T-helper 1 cell treated with Interleukin-12 subunit alpha and Interleukin-12 subunit beta and Interleukin-4 antibody, amounts not matched to agents 30 μg/mL and 1 μg/mL, for 36 hours (primary cell): ENCODE measurements around the gene PODN.

Experiments used
- H3K27ac Mint-ChIP-seq: one replicate; pipeline ENCODE4 v1.8.0; 2021; ENCODE audit warnings: mild to moderate bottlenecking, mixed read lengths
- H3K27me3 Mint-ChIP-seq: one replicate; pipeline ENCODE4 v1.8.0; 2021; ENCODE audit warnings: low read depth, mixed read lengths
- H3K36me3 Mint-ChIP-seq: one replicate; pipeline ENCODE4 v1.8.0; 2021; ENCODE audit warnings: low read depth, mixed read lengths
- H3K4me1 Mint-ChIP-seq: one replicate; pipeline ENCODE4 v1.8.0; 2021; ENCODE audit warnings: low read depth, mixed read lengths
- H3K4me3 Mint-ChIP-seq: one replicate; pipeline ENCODE4 v1.8.0; 2021; ENCODE audit warnings: mild to moderate bottlenecking, moderate library complexity, mixed read lengths
- H3K9me3 Mint-ChIP-seq: one replicate; pipeline ENCODE4 v1.8.0; 2021; ENCODE audit warnings: mixed read lengths

Gene PODN

DNA sequence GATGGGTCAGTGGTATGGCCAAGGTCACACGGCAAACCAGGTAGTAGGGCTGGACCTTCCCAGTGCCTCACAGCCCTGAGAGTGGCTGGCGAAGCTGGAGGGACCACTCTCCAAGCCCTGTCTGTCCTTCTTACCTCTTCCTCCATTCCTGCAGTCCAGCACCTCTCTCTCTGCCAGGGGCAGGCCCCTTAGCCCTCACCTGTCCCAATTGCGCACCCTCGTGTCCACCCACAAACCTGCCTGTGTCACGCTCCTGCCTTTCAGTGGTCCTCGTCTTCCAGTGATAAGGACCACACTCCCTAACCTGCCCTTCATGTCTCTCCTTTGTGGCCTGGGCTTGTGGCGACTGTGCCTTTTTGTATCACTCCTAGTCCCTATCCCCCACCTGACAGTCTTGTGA lies 3.4 kb downstream of the PODN start:
- H3K9me3 Mint-ChIP-seq, result no peaks in the 10 kb centered on the region
- H3K36me3 Mint-ChIP-seq, result no peaks in the 10 kb centered on the region
- peaks cover 42% of the 10 kb centered on the region for H3K27me3 Mint-ChIP-seq
- H3K4me1 Mint-ChIP-seq, result no peaks in the 10 kb centered on the region
- no peak overlapping the region for H3K4me3 Mint-ChIP-seq
- no peak overlapping the region for H3K27ac Mint-ChIP-seq

DNA sequence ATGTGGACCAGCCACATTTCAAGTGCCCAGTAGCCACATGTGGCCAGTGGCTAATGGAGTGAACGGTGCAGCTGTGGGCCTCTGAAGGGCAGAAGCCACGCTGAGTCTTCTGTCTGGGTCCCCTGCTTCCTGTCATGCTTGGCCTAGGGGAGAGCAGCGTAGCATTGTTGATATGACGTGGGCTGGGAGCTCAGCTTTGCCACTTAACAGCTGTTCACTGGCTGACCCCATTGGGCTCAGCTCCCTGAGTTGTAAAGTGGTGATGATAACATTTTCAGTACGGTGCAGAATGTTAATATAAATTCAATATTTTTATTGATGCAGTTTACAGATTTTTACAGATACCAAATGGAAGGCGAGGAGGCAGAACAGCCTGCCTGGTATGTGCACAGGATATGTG lies 4.5 kb downstream of the PODN start:
- no peak overlapping the region for H3K4me3 Mint-ChIP-seq
- no peaks in the 10 kb centered on the region for H3K4me1 Mint-ChIP-seq
- no peak overlapping the region for H3K27ac Mint-ChIP-seq
- no peaks in the 10 kb centered on the region for H3K9me3 Mint-ChIP-seq
- H3K36me3 Mint-ChIP-seq, result no peaks in the 10 kb centered on the region
- peaks cover 31% of the 10 kb centered on the region for H3K27me3 Mint-ChIP-seq

DNA sequence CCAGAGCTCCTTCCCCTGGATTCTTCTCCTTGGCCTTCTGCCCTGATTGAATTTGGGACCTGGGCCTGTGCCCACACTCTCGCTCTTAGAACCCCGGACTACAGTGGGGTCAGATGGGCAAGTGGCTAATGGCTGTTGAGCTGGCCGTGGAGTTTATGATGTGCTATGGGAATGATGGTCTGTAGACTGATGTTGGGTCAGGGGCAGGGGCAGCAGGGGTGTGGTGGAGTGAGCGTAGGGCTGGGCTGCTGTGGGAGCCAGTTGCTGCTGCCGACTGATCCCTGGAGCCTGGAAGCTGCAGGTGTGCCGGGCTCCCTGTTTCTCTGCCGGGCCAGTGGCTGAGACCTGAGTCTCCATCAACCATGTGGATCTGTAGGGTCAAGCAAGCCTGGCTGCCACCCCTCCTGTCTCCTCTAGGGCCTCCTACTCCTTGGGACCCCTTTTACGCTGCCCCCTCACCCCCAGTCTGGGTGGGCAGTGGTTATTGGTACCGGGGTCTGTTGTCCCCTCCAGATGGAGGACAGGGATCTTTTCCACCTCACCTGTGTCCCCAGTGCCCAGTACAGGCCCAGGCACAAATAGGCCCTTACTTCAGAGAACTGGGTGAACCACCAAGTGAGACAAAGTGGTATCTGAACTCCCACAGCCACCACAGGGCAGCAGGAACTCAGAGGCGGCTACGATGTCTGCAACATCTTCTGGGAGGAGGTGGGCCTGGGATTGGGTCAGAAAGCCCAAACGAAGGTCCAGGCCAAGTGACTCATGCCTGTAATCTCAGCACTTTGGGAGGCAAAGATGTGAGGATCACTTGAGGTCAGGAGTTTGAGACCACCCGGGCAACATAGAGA lies 5.1 kb downstream of the PODN start:
- H3K27ac Mint-ChIP-seq, result no peak overlapping the region
- no peaks in the 10 kb centered on the region for H3K36me3 Mint-ChIP-seq
- no peaks in the 10 kb centered on the region for H3K9me3 Mint-ChIP-seq
- no peak overlapping the region for H3K4me3 Mint-ChIP-seq
- H3K4me1 Mint-ChIP-seq, result no peaks in the 10 kb centered on the region
- H3K27me3 Mint-ChIP-seq, result peaks cover 30% of the 10 kb centered on the region

DNA sequence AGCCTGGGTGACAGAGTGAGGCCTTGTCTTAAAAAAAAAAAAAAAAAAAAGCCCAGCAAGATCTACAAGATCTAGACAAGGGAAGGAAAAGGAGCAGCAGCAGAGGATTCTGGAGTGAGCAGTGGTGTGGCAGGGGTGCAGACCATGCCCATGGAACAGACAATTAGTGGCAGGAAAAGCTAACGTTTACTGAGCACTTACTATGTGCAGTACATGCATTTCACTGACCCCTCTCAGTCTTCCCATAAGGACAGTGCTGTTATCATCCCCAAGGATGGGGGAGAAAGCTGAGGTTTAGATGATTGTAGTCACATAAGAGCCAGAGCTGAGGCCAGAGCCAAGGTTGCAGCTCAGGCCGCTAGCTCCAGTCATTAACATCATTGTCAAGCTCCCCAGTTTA lies 5.9 kb downstream of the PODN start:
- Mint-ChIP-seq H3K27ac (no peak overlapping the region), H3K4me1 (no peaks in the 10 kb centered on the region), H3K9me3 (no peaks in the 10 kb centered on the region), H3K4me3 (no peak overlapping the region), H3K36me3 (no peaks in the 10 kb centered on the region), H3K27me3 (peaks cover 25% of the 10 kb centered on the region)

DNA sequence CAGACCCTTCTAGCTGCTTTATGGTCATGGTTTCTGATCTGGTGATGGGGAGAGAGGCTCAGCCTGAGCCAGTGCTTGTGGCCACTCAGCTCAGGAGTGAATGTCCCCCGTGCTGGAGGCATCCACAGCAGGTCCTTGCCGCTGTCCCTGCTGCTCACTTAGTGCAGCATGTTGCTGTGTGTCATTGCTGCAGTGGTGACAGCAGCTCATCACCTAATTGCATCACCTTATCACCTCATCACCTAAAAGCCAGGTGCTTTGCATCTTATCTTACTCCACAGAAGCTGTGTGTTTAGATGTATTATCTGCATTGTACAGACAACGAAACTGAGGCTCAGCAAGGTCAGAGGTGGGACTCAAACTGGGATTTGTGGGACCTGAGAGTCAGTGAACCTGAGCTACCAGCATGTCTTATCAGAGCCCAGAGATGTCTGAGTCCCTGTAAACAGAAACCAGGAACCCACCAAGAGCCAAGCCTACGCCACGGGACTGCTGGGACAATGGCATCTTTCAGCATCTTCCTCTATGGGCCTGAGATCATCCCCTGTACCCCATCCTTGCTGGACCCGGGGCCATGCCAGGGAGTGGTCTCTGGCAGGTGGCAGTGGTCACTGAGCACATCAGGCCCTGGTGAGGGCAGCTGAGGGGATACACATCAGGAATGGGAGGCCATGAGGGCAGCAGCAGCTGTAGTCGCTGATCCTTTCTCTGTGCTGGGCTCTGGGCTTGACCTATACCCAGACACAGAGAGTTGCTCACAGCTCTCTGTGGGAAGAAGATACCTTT lies 6.5 kb downstream of the PODN start:
- Mint-ChIP-seq H3K27me3 (peaks cover 19% of the 10 kb centered on the region), H3K4me1 (no peaks in the 10 kb centered on the region), H3K27ac (no peak overlapping the region), H3K9me3 (no peaks in the 10 kb centered on the region), H3K4me3 (no peak overlapping the region), H3K36me3 (no peaks in the 10 kb centered on the region)

DNA sequence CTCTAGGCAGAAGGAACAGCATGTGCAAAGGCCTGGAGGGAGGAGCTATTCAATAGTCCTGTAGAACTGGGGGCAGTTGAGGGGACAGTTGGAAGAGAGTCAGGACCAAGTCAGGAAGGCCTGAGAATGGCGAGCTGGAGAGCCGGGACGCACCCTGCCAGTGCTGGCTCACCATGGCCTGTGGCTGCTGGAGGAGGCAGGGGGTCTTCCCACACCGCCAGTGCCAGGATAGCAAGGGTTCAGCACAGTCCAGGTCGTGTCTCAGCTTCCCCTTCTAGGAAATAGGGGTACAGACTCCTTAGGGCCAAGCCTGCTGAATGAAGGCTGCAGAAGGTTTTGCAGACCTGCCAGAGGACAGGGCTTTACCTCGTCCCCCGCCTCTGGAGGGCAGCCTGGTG lies 7.3 kb downstream of the PODN start:
- Mint-ChIP-seq H3K27me3 (peaks cover 12% of the 10 kb centered on the region), H3K36me3 (no peaks in the 10 kb centered on the region), H3K4me1 (no peaks in the 10 kb centered on the region), H3K27ac (no peak overlapping the region), H3K9me3 (no peaks in the 10 kb centered on the region), H3K4me3 (no peak overlapping the region)

DNA sequence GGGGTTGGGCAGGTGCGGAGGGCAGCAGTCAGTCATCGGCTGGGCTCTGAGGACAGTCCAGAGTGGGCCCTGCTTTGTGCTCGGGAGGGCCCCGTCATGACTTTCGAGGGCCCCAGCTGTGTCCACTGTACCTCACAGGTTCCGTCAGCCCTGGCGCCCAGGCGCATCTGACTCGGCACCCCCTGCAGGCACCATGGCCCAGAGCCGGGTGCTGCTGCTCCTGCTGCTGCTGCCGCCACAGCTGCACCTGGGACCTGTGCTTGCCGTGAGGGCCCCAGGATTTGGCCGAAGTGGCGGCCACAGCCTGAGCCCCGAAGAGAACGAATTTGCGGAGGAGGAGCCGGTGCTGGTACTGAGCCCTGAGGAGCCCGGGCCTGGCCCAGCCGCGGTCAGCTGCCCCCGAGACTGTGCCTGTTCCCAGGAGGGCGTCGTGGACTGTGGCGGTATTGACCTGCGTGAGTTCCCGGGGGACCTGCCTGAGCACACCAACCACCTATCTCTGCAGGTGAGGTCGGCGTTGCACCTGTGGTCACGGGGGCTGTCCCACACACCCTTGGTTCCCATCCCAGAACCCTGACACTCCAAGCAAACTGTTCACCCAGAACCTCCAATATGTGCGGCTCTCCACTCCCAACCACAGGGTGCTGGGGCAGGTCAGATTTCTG lies 7.8 kb downstream of the PODN start:
- no peaks in the 10 kb centered on the region for H3K9me3 Mint-ChIP-seq
- H3K27ac Mint-ChIP-seq, result no peak overlapping the region
- H3K27me3 Mint-ChIP-seq, result peaks cover 8% of the 10 kb centered on the region
- no peaks in the 10 kb centered on the region for H3K36me3 Mint-ChIP-seq
- no peak overlapping the region for H3K4me3 Mint-ChIP-seq
- H3K4me1 Mint-ChIP-seq, result no peaks in the 10 kb centered on the region

DNA sequence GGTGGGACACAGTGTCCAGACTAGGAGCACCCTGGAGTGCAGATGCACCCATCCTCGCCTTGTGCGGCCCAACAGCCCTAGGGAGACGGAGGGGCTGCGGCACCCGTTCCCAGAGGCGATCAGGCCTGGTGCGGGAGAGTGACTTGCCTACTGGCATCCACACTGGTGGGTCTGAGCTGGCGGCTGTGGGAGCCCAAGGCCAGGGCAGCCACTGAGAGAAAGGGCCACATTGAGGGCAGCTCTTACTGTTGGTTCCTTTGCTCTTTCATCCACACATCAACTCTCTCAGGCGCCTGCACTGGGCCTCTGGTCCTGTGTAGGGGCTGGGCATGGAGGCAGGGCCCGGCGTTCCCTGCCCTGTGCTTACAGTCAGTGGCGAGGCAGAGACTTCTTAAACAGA lies 8.6 kb downstream of the PODN start:
- H3K27me3 Mint-ChIP-seq, result peaks cover 1% of the 10 kb centered on the region
- no peaks in the 10 kb centered on the region for H3K4me1 Mint-ChIP-seq
- no peak overlapping the region for H3K27ac Mint-ChIP-seq
- no peaks in the 10 kb centered on the region for H3K9me3 Mint-ChIP-seq
- no peak overlapping the region for H3K4me3 Mint-ChIP-seq
- H3K36me3 Mint-ChIP-seq, result no peaks in the 10 kb centered on the region

DNA sequence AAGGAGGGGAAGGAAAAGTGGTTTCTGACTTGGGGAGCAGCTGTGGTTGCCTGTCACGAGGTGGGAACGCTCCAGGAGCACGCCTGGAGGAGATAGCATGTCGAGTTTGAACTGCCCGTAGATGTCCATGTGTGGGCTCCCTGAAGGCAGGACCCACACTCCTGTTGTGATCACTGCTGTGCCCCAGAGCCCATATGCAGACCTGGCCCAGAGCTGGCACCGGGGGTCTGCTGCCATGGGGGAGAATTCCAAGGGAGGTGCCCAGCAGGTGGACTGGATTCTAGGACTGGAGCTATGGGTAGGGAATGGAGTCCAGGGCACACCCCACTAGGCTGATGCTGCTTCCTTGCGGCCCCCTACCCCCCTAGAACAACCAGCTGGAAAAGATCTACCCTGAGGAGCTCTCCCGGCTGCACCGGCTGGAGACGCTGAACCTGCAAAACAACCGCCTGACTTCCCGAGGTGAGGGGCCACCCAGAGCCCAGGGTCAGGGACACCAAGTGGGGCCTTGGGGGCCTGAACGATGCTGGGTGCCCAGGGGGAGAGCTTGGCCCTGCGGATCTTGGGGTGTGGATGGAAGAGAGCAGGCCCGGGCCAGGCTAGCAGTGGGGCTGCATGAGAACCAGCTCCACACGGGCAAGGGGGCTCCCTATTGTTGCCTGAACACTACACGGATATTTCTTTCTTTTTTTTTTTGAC lies 9.3 kb downstream of the PODN start:
- H3K36me3 Mint-ChIP-seq, result no peaks in the 10 kb centered on the region
- H3K4me3 Mint-ChIP-seq, result no peak overlapping the region
- no peaks in the 10 kb centered on the region for H3K4me1 Mint-ChIP-seq
- H3K27me3 Mint-ChIP-seq, result no peaks in the 10 kb centered on the region
- H3K9me3 Mint-ChIP-seq, result no peaks in the 10 kb centered on the region
- H3K27ac Mint-ChIP-seq, result no peak overlapping the region

DNA sequence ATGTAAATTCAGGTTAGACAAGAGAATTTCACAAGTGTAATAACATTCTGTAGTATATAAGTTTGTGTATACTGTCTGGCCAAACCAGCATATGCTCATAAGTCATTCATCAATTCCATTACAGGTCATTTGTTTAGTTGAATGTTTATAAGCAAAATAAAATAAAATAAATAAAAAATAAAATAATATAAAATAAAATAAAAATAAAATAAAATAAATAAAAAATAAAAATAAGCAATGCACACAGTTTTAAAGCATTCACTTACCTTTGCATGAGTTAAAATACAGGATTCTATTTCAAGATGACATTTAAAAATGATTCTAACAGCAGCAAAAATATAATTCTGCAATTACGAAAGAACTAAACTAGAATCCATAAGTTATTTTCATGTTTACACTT lies 9.9 kb downstream of the PODN start:
- no peak overlapping the region for H3K27ac Mint-ChIP-seq
- no peaks in the 10 kb centered on the region for H3K4me1 Mint-ChIP-seq
- H3K4me3 Mint-ChIP-seq, result no peak overlapping the region
- no peaks in the 10 kb centered on the region for H3K9me3 Mint-ChIP-seq
- no peaks in the 10 kb centered on the region for H3K27me3 Mint-ChIP-seq
- no peaks in the 10 kb centered on the region for H3K36me3 Mint-ChIP-seq

DNA sequence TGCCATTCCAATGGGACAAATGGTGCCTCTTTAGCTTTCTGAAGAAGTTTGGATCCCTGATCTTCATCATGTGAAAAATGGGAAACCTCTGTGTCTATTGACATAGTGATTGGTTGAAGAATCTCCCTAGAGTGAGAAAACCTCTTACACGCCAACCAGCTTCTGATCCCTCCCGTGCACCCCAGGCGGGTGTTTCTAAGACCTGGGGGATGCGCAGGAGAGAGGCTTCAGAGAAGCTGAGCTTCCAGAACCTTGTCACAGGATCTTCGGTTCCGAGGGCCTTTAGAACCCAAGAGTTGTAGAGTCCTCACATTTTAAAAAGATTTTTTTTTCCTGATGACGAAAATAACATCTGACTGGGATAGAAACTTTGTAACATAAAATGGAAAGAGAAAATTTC lies 11.3 kb downstream of the PODN start:
- Mint-ChIP-seq H3K27me3 (no peaks in the 10 kb centered on the region), H3K4me3 (no peak overlapping the region), H3K36me3 (no peaks in the 10 kb centered on the region), H3K4me1 (no peaks in the 10 kb centered on the region), H3K9me3 (no peaks in the 10 kb centered on the region), H3K27ac (no peak overlapping the region)

DNA sequence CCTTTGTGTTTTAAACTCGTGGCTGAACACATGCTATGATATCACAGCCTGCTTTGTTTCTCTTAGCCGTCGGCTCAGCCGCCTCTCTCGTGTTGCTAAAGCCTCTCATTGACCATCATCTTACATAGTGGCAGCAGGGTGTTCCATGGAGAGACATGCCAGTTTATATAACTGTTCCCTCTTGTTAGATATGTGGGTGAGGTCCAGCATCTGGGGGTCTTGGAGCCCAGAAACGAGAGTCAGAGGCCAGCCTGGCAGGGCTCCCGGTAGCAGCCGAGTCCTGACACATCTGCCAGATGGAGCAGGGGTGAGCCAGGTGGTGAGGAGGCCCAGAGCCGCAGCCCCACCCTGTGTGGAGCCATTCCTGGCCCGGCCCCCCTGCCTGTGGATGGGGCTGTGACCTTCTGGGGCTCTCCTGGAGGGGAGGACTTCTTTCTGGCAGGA lies 11.9 kb downstream of the PODN start:
- Mint-ChIP-seq H3K36me3 (no peaks in the 10 kb centered on the region), H3K9me3 (no peaks in the 10 kb centered on the region), H3K27ac (no peak overlapping the region), H3K27me3 (no peaks in the 10 kb centered on the region), H3K4me1 (no peaks in the 10 kb centered on the region), H3K4me3 (no peak overlapping the region)

DNA sequence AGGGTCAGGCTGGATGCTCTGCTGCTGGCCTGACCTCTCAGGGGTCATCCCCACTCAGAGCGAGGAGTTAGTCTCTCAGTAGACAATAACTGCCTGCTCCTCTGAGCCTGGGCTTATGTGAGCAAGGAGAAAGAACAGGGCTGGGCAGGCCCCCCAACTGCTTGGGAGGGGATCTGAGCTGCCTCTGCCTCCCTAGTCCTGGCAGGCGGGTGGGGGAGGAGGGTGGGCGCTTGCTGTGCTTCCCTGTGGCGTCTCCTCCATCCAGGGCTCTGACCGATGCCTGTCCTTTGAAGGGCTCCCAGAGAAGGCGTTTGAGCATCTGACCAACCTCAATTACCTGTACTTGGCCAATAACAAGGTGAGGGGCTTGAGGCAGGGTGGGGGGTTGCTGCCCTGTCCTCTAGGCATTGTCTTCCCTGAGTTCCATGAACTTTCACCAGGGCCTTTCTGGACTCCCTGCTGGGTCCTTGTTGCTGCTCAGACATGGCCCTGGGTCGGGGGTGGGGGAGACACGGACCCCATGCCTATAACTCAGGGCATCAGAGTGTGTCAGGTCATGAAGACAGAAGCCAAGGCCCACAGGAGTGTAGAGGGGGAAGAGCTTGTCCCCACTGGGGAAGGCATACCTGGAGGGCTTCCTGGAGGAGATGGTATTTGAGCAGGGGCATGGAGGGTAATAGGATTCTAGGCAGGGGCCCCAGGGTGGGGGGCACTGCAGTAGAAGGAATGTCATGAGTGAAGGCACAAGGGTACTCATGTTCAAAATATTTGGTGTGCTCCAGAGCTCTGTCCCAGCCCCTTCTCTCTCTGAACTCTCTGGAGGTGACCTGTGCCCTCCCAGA lies 12.5 kb downstream of the PODN start:
- no peaks in the 10 kb centered on the region for H3K27me3 Mint-ChIP-seq
- no peaks in the 10 kb centered on the region for H3K4me1 Mint-ChIP-seq
- H3K27ac Mint-ChIP-seq, result no peak overlapping the region
- no peaks in the 10 kb centered on the region for H3K36me3 Mint-ChIP-seq
- no peak overlapping the region for H3K4me3 Mint-ChIP-seq
- H3K9me3 Mint-ChIP-seq, result no peaks in the 10 kb centered on the region

DNA sequence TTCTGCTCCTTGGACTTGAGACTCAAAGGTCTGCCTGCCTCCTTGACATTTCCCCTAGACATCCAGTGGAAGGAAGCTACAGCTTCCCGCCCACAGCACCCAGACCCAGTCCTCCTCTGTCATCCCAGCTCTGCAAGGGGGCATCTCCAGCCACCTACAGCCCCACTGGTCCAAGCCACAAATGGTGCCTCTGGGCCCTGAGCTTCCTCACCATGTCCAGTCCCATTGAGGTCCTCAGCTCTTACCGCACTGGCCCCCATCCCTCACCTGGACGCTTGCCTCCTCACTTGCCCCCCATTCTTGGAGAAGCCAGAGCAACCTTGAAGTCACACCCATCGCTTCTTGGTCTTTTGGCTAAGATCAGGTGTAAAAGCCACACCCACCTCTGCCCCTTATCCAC lies 13.2 kb downstream of the PODN start:
- Mint-ChIP-seq H3K4me1 (no peaks in the 10 kb centered on the region), H3K4me3 (no peak overlapping the region), H3K36me3 (no peaks in the 10 kb centered on the region), H3K27me3 (no peaks in the 10 kb centered on the region), H3K27ac (no peak overlapping the region), H3K9me3 (no peaks in the 10 kb centered on the region)
